GM19238 (cell line): ENCODE data around the gene TRPV5.

ENCODE experiments used
- DNase-seq: peaks from one replicate; pipeline ENCODE4 v3.0.0; 2011; ENCODE audit warnings: low spot score; ENCODE audit not compliant: insufficient read length

TRPV5 gene

GRCh38 chr7:142886866-142887265, 46.7 kb downstream of the TRPV5 start:
- DNase-seq: no peak

- DNase-seq: no peak
Observed at GRCh38 chr7:142885311-142886230, 48.0 kb downstream of the TRPV5 start, which contains the start of gene TRPV6. Gene TRPV6, minus strand, starts transcription at chr7:142885745.

GRCh38 chr7:142884286-142884640, 49.3 kb downstream of the TRPV5 start:
- DNase-seq: no peak

- no peak for DNase-seq
Observed at GRCh38 chr7:142883571-142884285, 49.8 kb downstream of the TRPV5 start.

GRCh38 chr7:142883145-142883544, 50.4 kb downstream of the TRPV5 start:
- DNase-seq: no peak

GRCh38 chr7:142882338-142882678, 51.2 kb downstream of the TRPV5 start:
- no peak for DNase-seq

GRCh38 chr7:142881586-142882337, 51.8 kb downstream of the TRPV5 start:
- DNase-seq: no peak

- peak; percentile 59 for DNase-seq
Observed at GRCh38 chr7:142880876-142881505, 52.6 kb downstream of the TRPV5 start.

- DNase-seq: no peak
Observed at GRCh38 chr7:142879060-142879459, 54.5 kb downstream of the TRPV5 start.

GRCh38 chr7:142878315-142878714, 55.2 kb downstream of the TRPV5 start:
- DNase-seq: no peak

- no peak for DNase-seq
Observed at GRCh38 chr7:142876991-142877910, 56.3 kb downstream of the TRPV5 start.

GRCh38 chr7:142876236-142876960, 57.1 kb downstream of the TRPV5 start:
- no peak for DNase-seq

GRCh38 chr7:142875456-142875855, 58.1 kb downstream of the TRPV5 start:
- no peak for DNase-seq

- no peak for DNase-seq
Observed at GRCh38 chr7:142874837-142875236, 58.7 kb downstream of the TRPV5 start.

- no peak for DNase-seq
Observed at GRCh38 chr7:142874409-142874808, 59.1 kb downstream of the TRPV5 start.

- no peak for DNase-seq
Observed at GRCh38 chr7:142873871-142874270, 59.7 kb downstream of the TRPV5 start.

GRCh38 chr7:142873281-142873784, 60.2 kb downstream of the TRPV5 start:
- DNase-seq: peak; percentile 45

GRCh38 chr7:142872106-142872675, 61.4 kb downstream of the TRPV5 start:
- no peak for DNase-seq
